ENCODE data around the gene MATN3. TPM values are rescaled to one million over a fixed set of nuclear protein-coding genes. Genes with fewer than 3 reads are reported as not detected.

MATN3 gene
- total RNA-seq, 2 experiments from 2014 or later, result not detected

DNA sequence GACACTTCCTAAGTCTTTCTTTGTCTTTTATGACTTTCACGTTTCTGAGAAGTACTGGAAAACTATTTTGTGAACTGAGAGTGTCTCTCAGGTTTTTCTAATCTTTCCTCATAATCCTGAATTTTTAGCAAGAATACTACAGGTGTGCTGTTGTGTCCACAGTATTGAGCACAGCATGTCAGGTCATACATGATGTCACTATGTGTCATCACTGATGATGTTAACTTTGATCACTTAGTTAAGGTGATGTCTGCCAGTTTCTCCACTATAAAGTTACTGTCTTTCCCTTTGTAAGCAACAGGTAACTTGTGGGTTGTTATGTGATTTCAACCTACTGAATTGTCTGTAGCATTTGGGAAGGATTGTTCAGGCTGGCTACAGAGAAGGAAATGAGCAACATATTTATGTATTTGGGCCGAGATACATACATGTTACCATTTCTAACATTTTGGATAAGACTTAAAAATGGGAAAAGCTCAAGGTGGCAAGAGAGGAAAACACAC is 11.1 kb downstream of the MATN3 start:
- TF ChIP-seq, protein P1, sequence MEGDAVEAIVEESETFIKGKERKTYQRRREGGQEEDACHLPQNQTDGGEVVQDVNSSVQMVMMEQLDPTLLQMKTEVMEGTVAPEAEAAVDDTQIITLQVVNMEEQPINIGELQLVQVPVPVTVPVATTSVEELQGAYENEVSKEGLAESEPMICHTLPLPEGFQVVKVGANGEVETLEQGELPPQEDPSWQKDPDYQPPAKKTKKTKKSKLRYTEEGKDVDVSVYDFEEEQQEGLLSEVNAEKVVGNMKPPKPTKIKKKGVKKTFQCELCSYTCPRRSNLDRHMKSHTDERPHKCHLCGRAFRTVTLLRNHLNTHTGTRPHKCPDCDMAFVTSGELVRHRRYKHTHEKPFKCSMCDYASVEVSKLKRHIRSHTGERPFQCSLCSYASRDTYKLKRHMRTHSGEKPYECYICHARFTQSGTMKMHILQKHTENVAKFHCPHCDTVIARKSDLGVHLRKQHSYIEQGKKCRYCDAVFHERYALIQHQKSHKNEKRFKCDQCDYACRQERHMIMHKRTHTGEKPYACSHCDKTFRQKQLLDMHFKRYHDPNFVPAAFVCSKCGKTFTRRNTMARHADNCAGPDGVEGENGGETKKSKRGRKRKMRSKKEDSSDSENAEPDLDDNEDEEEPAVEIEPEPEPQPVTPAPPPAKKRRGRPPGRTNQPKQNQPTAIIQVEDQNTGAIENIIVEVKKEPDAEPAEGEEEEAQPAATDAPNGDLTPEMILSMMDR (IDR thresholded peaks at IDR 0.05), result no peak
- Mint-ChIP-seq H3K4me3 (no peak overlapping the region), H3K27me3 (peaks cover 56% of the 10 kb centered on the region), H3K4me1 (ENCODE audit: low read depth) (no peaks in the 10 kb centered on the region), H3K36me3 (ENCODE audit: low read depth) (no peaks in the 10 kb centered on the region), H3K9me3 (no peaks in the 10 kb centered on the region), H3K27ac (no peak overlapping the region)
- H3K4me3 ChIP-seq (ENCODE audit: low read length), result no peak overlapping the region
- no peaks in the 10 kb centered on the region for H3K9me3 ChIP-seq (ENCODE audit: control insufficient read depth in 1 of 2, insufficient read depth in 1 of 2, low read length in 2 of 2)
- DNase-seq (no peak), ATAC-seq (ENCODE audit: poor library complexity) (no peak)
- intact Hi-C loops (cut with DNase I, micrococcal nuclease), result no loop called here
- no peaks in the 10 kb centered on the region for H3K36me3 ChIP-seq (ENCODE audit: insufficient read depth, low read length)
- H3K27me3 ChIP-seq (ENCODE audit: control insufficient read depth in 1 of 2, insufficient read depth in 2 of 2, low read length in 2 of 2), result no peaks in the 10 kb centered on the region
- CTCF ChIA-PET, result no interaction called here
- H3K27ac ChIP-seq (ENCODE audit: low read depth in 1 of 2, low read length in 2 of 2), result no peak overlapping the region
- H3K4me1 ChIP-seq (ENCODE audit: insufficient read depth, low read length), result no peaks in the 10 kb centered on the region
- POLR2A ChIA-PET, result no interaction called here

DNA sequence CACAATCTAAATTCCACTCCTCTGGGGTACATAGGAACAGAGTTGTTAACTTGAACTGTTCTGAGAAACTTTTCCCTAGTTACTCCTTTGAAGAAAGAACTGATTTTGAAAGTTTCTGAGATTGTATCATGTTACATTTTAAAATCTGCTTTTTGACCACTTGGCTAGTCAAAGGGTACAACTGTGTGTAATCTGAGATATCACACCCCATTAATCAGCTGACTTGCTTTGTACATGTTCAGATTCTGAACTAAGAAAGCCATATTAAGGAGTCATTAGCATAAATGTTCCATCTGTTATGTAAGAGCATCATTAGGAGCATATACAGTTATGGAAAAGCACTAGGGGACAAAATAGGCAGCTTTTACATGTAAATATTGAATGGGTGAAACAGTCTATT is 18.7 kb downstream of the MATN3 start:
- CTCF ChIA-PET, result interaction anchor here (0.7 kb wide), 1 partner anchor 23 kb away, joined by 3 read pairs; no protein-coding TSS in a partner anchor
- H3K4me1 Mint-ChIP-seq (ENCODE audit: low read depth), result peaks cover 10% of the 10 kb centered on the region
- no peaks in the 10 kb centered on the region for H3K36me3 Mint-ChIP-seq (ENCODE audit: low read depth)
- peaks cover 53% of the 10 kb centered on the region for H3K27me3 Mint-ChIP-seq
- no peak overlapping the region for H3K27ac Mint-ChIP-seq
- TF ChIP-seq, protein P1 (IDR thresholded peaks at IDR 0.05), result no peak
- no peak overlapping the region for H3K4me3 Mint-ChIP-seq
- no peaks in the 10 kb centered on the region for H3K36me3 ChIP-seq (ENCODE audit: insufficient read depth, low read length)
- no peak overlapping the region for H3K4me3 ChIP-seq (ENCODE audit: low read length)
- POLR2A ChIA-PET, result no interaction called here
- no peaks in the 10 kb centered on the region for H3K9me3 Mint-ChIP-seq
- H3K4me1 ChIP-seq (ENCODE audit: insufficient read depth, low read length), result peaks cover 14% of the 10 kb centered on the region
- peaks cover 0 to 11% of the 10 kb centered on the region in 2 experiments for H3K27me3 ChIP-seq (ENCODE audit: control insufficient read depth in 1 of 2, insufficient read depth in 2 of 2, low read length in 2 of 2)
- ATAC-seq (ENCODE audit: poor library complexity) (no peak), DNase-seq (no peak)
- H3K27ac ChIP-seq (ENCODE audit: low read depth in 1 of 2, low read length in 2 of 2), result no peak overlapping the region
- no peaks in the 10 kb centered on the region for H3K9me3 ChIP-seq (ENCODE audit: control insufficient read depth in 1 of 2, insufficient read depth in 1 of 2, low read length in 2 of 2)
- intact Hi-C loops (cut with DNase I, micrococcal nuclease), result loop anchor here in 1 of 2 experiments (2.0 kb wide), 1 partner anchor 55 kb away; no protein-coding TSS in a partner anchor

DNA sequence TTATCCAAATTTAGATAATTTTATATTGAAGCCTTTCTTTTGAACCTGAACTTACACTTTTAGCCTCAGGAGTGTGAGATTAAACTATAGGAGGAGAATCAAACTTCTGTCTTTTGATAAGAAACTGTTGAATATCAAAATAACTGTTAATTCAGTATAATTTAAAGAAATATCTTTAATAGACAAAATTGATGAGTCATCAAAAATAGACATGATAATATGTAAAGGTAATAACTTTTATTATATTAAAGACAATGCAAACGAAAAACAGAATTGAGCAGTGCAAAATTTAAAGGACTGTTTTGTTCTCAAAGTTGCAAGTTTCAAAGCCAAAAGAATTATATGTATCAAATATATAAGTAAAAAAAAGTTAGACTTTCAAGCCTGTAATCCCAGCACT is 20.6 kb downstream of the MATN3 start:
- no peaks in the 10 kb centered on the region for H3K9me3 Mint-ChIP-seq
- intact Hi-C loops (cut with DNase I, micrococcal nuclease), result loop anchor here in 1 of 2 experiments (2.0 kb wide), 1 partner anchor 57 kb away; no protein-coding TSS in a partner anchor
- no peaks in the 10 kb centered on the region for H3K36me3 Mint-ChIP-seq (ENCODE audit: low read depth)
- H3K4me1 Mint-ChIP-seq (ENCODE audit: low read depth), result peaks cover 20% of the 10 kb centered on the region
- peaks cover 14% of the 10 kb centered on the region for H3K4me1 ChIP-seq (ENCODE audit: insufficient read depth, low read length)
- TF ChIP-seq, protein P1 (IDR thresholded peaks at IDR 0.05), result no peak
- peaks cover 38% of the 10 kb centered on the region for H3K27me3 Mint-ChIP-seq
- no peaks in the 10 kb centered on the region for H3K36me3 ChIP-seq (ENCODE audit: insufficient read depth, low read length)
- ATAC-seq (ENCODE audit: poor library complexity), result no peak
- no peak overlapping the region for H3K4me3 Mint-ChIP-seq
- H3K27me3 ChIP-seq (ENCODE audit: control insufficient read depth in 1 of 2, insufficient read depth in 2 of 2, low read length in 2 of 2), result peaks cover 0 to 11% of the 10 kb centered on the region in 2 experiments
- no peak for DNase-seq
- no peak overlapping the region for H3K27ac ChIP-seq (ENCODE audit: low read depth in 1 of 2, low read length in 2 of 2)
- H3K9me3 ChIP-seq (ENCODE audit: control insufficient read depth in 1 of 2, insufficient read depth in 1 of 2, low read length in 2 of 2), result no peaks in the 10 kb centered on the region
- H3K4me3 ChIP-seq (ENCODE audit: low read length), result no peak overlapping the region
- H3K27ac Mint-ChIP-seq, result no peak overlapping the region
- ChIA-PET POLR2A (no interaction called here), CTCF (no interaction called here)
